ENCODE measurements around the gene CFAP299.

CFAP299 gene

GRCh38 chr4:81007417-81007816 is 671.9 kb downstream of the CFAP299 start:
- Histone ChIP-seq H3K27ac (no peak overlapping the region), H3K36me3 (no peaks in the 10 kb centered on the region), H3K4me1 (ENCODE audit: control insufficient read depth in 1 of 2, insufficient read depth in 1 of 2, low read depth in 1 of 2, low read length in 1 of 2) (no peaks in the 10 kb centered on the region), H3K9me3 (no peaks in the 10 kb centered on the region), H3K4me3 (ENCODE audit: low read depth in 1 of 2, low read length in 1 of 2) (no peak overlapping the region), H3K27me3 (no peaks in the 10 kb centered on the region)
- TF ChIP-seq CTCF (IDR thresholded peaks at IDR 0.05): no peak

Measured in neutrophil (primary cell).